Non-pigmented ciliary epithelial cell (primary cell): ENCODE measurements around the gene HAGH.
"Not testable (repeated sequence)": the region's sequence is repeated elsewhere in the genome, so short reads cannot be mapped to it uniquely, and the experiment has no call there.

Experiments
- DNase-seq: peaks from one replicate; pipeline ENCODE4 v3.0.0-alpha.2; 2010; ENCODE audit warnings: low read depth

Gene HAGH

GRCh38 chr16:1826691-1827573 lies at the start of gene HAGH, which contains the start of gene FAHD1:
HAGH (minus strand) TSS chr16:1826825; CDS start chr16:1826787, 38 bp downstream.
FAHD1 (plus strand) TSS chr16:1827206; CDS start chr16:1827239, 33 bp downstream.
- DNase-seq = peak; percentile 72

GRCh38 chr16:1876066-1876465 lies 49.4 kb upstream of the HAGH start:
- DNase-seq = not testable (repeated sequence)

GRCh38 chr16:1874854-1875253 lies 48.2 kb upstream of the HAGH start:
- DNase-seq = no peak

DNA sequence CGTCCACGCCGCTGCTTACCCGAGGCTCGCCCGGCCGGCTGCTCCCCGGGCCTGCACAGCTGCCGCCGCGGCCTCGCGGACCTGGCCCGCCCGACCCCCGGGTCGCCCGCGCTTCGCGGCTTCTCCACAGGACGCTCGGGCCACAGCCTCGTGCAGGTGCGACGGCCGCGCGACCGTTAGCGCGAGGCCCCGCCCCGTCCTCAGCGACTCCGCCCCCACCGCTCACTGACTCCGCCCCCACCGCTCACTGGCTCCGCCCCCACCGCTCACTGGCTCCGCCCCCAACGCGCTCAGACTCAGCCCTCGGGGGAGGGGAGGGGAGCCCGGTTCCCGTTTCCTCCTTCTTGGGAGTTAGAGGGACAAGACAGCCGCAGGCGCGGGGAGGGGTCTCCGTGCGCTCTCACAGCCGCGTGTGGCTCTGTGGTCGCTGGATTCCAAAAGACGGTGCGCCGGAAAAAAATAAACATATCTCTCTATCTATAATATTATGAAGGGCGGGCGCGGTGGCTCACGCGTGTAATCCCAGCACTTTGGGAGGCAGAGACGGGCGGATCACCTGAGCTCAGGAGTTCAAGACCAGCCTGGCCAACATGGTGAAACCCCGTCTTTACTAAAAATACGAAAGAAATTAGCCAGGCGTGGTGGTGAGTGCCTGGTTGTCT lies 45.5 kb upstream of the HAGH start, which contains the start of gene MEIOB:
TSS of gene MEIOB (minus strand) at position 191 of the 662 bp plus-strand sequence. CDS start 3,989 bp downstream, outside the sequence.
- no peak for DNase-seq

DNA sequence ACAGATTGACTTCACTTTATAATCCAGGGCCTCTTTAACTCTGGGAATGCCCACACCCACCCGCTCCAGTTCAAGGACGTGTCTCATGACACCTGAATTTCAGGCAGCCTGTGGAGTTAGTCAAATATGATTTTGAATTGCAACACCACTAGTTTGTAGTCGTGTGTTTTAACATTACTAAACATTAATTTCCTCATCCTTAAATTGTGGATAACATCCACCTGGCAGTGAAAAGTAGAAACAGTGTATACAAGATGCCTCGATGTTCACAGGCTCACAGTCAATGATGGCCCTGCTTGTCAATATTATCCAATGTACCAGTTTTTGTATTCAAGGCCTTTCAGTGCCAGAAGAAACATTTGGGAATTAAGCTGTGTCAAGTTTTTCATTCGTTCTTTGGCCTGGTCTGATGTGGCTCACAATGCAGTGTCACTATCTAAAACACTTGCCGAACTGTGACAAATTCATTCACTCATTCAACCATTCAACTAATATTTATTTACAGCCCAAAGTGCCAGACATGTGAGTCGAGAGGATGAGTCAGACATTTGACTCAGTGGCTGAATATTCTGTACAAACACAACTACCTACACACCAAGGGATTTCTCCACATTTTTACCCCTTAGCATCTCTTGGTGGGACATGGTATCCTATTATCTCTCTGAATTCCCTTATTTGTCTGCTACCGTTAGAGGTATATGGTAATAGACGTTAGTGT lies 43.9 kb upstream of the HAGH start:
- DNase-seq = peak; percentile 54

DNA sequence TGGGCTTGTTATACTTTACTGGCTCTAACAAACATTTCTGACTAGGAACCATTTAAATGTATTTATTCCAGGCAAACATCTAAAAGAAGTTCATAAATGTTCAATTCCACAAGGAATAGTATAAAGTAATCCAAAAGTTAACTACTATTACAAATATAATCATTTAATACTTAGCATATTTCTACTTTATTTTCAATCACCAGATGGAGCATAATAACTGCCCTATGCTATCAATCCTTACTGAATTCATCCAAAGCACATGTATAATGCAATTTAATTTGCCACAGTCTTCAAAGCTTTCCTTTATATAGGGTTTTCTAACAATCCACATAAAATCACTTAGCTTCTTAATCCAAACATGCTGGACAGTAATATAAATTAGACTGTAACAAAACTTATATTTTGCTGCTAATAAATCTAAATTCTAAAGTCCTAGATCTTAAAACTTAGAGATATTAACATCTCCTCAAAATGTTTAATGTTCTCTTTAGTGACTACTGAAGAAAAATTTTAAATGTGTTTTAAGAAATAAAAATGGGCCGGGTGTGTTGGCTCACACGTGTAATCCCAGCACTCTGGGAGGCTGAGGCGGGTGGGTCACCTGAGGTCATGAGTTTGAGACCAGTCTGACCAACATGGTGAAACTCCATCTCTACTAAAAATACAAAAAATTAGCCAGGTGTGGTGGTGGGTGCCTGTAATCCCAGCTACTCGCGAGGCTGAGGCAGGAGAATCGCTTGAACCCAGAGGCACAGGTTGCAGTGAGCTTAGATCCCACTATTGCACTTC lies 39.5 kb upstream of the HAGH start:
- DNase-seq = no peak

DNA sequence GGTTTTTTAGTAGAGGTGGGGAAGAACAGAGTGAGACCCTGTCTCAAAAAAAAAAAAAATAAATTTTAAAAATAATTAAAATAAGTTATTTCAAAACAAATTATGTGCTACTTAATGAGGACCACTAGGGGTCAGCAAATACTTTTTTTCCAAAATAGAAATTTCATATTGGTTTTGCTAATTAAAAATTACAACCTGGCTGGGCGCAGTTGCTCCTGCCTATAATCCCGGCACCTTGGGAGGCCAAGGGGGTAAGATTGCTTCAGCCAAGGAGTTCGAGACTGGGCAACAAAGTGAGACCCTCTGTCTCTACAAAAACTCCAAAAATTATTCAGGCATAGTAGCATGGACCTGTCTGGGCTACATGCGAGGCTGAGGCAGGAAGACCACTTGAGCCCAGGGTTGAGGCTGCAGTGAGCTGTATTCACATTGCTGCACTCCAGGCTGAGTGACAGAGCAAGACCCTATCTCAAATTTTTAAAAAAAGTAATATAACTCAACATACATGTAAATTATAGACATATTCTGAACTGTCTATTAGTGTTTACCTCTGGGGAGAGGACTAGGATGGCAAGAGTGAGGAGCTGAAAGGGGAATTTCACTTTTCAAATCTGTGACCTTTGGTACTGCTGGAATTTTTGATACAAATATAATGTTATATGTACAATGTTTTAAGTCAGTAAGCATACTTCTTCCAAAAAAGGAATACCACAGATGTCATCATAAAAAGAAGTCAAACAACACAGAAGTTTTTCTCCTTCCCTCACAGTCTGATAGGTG lies 37.2 kb upstream of the HAGH start:
- DNase-seq = no peak

DNA sequence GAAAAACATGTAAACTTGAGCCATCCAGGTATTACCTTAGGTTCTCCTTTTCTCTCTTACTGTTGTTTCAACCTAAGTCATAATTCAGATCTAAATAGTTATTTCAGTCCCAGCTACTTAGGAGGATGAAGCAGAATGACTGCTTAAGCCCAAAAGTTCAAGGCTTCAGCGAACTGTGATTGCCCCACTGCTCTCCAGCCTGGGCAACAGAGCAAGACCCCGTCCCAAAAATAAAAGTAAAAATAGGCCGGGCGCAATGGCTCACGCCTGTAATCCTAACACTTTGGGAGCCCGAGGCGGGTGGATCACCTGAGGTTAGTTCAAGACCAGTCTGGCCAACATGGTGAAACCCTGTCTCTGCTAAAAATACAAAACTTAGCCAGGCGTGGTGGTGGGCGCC lies 35.8 kb upstream of the HAGH start:
- DNase-seq = no peak

- DNase-seq = no peak
Observed at GRCh38 chr16:1861730-1862129, 35.1 kb upstream of the HAGH start.

DNA sequence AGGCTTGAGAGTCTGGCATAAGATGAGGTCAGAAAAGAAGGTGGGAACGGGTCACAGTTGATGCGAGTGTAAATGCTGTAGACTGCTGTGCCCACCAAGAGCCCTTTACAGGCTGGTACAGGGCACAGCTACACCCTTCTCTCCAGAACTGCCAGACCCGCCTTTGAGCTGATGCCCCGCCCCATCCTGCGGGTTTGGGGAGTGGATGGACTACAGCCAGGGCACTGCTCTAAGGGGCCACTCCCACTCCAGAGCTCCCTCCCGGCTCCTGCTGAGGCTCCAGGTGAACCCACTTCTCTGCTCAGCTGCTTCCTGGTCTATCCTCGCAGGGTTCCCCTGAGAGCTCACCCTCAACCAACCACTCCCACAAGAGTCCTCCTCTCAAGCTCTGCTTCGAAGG lies 33.0 kb upstream of the HAGH start:
- DNase-seq = no peak

DNA sequence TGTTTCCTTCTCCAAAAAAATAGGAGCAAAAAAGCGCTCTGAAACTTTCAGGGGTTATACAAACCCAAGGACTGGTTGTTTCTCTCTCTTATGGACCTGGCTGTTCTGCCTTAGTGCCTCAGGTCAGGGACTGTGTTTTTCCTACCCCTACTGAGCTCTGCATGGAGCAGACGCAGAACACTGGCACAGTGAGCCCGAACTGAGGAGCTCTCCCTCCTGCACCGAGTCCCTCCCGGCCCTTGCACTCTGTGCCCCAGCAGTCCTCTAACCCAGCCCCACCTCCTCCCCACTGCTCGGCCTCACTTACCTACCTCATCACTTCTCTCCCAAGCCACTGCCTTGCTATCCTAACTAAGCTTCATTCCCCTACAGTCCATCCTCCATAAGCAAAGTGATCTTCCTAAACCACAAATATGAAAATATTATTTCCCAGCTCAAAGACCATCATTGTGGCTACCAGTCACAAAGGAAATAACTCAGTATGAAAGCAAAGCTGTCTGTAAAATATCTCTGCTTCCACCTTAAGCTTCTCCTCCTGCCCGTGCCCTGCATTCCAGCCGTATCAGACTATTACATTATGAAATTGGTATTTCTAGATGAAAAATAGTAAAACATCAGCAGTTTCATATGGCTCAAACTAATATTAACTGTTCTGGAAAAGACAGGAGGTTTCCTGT lies 31.7 kb upstream of the HAGH start:
- no peak for DNase-seq

DNA sequence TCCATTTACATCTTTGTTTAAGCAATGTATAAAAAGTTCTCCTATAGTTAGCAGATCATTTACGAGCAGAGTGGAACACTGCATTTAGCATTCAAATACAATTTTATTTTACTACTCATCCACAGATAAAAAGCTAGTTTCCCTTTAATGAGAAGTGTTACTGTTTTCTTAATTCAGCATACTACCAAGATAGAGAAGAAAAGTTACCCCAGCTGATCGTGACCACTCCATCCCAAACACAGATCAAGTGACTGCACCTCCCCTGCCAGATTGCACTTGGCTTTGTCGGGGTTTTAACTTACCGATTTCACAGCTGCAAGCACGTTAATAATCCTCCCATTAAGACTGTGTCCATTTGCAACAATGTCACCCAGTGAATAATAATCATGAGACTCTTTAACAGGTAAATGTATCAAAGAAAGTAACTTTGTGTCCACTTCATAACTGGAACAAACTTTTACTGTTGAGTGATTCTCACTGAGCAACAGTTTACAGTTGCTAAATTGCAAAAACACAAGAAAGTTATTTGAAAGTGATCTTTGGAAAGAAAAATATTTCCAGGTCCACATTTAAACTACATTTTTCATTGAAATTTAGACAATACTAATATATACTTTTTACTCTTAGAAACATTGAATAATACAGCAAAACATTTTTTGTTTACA lies 30.9 kb upstream of the HAGH start:
- DNase-seq = no peak

GRCh38 chr16:1851793-1852192 lies 25.2 kb upstream of the HAGH start:
- DNase-seq = no peak

DNA sequence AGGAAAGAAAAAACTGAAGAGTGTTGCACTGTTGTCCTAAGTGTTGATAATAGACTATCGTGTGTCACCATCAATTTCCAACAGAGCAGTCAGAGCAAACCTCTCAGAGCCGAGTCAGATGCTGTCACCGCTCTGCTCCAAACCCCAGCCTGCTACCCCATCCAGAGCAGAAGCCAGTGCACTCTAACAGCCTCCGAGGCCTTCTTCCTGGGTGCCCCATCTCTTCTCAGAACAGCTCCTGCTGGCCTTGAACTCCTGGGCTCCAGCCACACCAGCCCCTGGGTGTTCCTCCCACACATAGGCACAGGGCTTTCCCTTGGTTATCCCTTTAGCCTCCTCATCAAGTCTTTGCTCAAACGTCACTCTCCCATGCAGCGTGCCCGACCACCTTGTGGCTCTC lies 24.4 kb upstream of the HAGH start:
- DNase-seq = no peak

GRCh38 chr16:1846416-1846815 lies 19.8 kb upstream of the HAGH start:
- no peak for DNase-seq

GRCh38 chr16:1845985-1846384 lies 19.4 kb upstream of the HAGH start:
- DNase-seq = no peak

- no peak for DNase-seq
Observed at GRCh38 chr16:1839554-1839953, 12.9 kb upstream of the HAGH start.

- DNase-seq = no peak
Observed at GRCh38 chr16:1834096-1834495, 7.5 kb upstream of the HAGH start.

- no peak for DNase-seq
Observed at GRCh38 chr16:1832838-1833454, 6.3 kb upstream of the HAGH start.
